Measurements from ENCODE around the gene DLX3.
A peak's percentile ranks its signal among the peaks of the same experiment; 100 is the strongest.

DLX3 gene

DNA sequence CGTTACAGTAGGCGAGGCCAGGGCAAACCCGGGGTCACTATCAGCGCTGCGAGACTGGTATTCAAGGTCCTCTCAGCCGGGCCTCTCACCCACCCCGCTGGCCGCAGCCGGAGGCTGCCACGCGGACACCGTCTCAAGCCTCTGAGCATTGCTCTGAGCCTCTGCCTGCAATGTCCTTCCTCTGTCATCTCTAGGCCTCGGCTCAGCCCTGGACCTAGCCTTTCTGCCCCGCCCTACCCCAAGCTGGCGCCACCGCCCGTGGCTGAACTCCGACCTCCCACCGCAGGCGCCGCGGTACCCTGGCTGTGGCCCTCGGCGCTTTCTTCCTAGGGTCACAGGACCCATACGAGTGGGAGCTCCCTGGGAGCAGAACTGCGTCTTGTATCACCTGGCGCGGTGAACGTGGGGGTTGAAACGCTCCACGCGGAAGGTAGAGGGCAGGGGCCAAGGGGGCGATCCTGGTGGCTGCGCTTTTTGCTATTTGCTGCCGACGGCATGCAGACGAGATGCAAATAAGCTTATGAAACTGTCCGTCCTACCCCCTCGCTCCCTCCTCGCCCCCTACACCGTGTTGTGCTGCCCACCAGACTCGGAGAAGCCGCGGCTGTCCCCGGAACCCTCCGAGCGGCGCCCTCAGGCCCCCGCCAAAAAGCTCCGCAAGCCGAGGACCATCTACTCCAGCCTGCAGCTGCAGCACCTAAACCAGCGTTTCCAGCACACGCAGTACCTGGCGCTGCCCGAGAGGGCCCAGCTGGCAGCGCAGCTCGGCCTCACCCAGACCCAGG is 22.3 kb downstream of the DLX3 start:
- no peak for DNase-seq (ENCODE audit: low read depth)

GRCh38 chr17:49971848-49972485 is 23.1 kb downstream of the DLX3 start:
- no peak for DNase-seq (ENCODE audit: low read depth)

DNA sequence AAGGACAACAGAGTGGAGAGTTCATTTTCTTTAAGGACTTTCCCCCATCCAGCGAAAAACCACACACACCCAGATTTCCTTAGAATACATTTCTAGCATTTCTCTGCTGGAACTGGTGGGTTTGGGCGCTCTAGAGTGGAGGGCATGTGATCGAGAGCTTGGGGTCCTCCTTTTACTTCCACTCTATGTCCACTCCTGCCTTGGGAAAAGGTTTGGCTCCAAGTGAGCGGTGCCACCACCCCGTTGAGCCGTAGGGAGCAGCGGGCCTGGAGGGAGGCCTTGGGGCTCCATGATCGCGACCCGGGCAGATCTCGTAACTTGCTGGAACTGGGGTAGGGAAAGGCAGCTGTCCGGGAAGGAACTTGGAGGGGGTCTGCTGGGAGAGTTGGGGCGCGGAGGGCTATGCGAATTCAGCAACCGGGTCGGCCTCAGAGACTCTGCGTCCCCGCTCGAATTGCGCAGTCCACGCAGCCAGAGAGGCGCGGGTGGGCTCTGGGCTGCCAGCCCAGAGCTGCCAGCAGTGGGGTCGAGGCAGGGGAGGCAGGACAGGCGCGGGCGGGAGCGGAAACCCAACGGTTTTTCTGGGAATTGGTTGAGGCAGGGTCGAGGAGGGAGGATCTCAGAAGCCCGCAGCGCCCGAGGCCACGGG is 23.7 kb downstream of the DLX3 start:
- no peak for DNase-seq (ENCODE audit: low read depth)

DNA sequence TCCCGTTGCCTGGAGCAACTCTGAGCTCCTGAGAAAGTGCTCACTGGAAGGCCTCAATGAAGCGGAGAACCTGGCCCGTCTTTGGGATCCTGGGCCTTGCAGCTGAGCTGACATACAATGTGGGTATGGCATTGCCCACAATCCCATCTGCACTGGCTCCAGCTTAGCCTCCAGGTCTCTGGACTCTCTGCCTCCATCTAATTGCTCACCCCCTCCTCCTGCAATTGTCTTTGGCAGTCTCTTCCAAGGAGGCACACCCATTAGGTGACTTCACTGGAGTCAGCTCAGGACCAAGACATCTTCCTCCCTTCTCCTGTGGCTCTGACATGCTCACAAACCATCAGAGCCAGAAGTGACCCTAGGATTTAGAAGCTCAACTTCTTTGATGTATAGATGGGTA is 24.5 kb downstream of the DLX3 start:
- no peak for DNase-seq (ENCODE audit: low read depth)

DNA sequence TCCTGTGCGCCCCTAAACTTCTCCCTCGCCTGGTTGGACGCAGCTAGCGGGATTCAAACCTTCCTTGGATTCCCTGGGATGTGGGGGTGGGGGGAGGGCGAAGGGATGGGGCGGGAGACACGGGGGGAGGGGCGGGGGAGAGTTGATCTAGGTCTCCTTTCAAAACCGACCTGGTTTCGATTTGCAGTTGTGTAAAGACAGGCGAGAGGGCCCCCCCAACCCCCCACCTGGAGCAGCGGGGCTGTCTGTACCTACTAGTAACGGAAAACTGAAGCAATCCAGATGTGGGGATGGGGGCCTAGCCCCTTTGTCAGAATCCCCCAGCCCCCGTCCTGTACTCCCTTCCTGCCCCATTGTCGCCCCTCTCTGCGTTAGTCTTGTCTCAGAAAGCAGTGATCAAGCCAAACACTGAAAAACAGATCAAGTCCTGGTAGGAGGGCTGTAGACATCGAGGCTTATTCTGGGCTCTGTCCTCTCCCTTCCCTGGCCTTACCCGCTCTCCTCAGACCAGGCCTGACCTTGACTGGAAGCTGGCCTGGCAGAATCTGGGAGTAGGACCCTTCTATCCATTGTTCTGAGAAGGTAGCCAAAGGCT is 25.1 kb downstream of the DLX3 start:
- no peak for DNase-seq (ENCODE audit: low read depth)

- DNase-seq (ENCODE audit: low read depth), result no peak
These were observed 25.8 kb downstream of the DLX3 start, which contains the start of gene DLX4 for GRCh38 chr17:49969134-49969759. Gene DLX4, plus strand, starts transcription at chr17:49969190. Its CDS starts 279 bp downstream, at chr17:49969469.

- DNase-seq (ENCODE audit: low read depth), result peak; percentile 55
These were observed 26.5 kb downstream of the DLX3 start for GRCh38 chr17:49968405-49969133.

GRCh38 chr17:49967621-49968404 is 27.2 kb downstream of the DLX3 start:
- DNase-seq (ENCODE audit: low read depth), result no peak

DNA sequence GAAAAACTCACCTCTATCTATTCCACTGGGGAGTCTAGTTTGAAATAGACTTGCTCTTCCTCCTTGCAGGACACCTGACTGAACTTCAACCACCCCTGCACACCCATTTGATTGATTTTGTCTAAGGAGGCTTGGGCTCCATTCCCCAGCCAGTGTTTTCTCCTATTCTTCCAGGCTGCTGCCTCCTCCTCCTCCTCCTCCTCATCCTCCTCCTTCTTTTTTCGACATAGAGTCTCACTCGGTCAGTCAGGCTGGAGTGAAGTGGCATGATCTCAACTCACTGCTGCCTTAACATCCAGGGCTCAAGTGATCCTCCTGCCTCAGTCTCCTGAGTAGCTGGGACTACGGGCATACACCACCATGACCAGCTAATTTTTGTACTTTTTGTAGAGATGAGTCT is 27.8 kb downstream of the DLX3 start:
- DNase-seq (ENCODE audit: low read depth), result no peak

DNA sequence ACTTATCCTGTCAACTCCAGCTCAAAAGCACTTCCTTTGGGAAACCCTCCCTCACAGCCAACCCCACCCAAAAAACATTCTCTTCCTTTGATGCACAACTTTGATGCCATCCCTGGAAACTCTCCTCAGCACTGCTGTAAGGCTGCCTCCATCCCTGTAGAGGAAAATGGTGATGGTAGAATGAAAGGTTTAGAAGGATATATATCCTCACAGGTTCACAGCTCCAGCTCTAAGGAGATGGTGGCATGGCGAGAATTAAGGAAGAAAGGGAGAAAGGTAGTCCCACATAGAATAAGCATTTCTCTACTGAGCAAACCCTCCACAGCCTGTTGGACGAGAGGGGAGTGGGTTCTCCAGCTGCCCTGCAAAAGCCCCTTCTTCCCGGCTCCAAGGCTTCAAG is 28.3 kb downstream of the DLX3 start:
- DNase-seq (ENCODE audit: low read depth), result no peak

DNA sequence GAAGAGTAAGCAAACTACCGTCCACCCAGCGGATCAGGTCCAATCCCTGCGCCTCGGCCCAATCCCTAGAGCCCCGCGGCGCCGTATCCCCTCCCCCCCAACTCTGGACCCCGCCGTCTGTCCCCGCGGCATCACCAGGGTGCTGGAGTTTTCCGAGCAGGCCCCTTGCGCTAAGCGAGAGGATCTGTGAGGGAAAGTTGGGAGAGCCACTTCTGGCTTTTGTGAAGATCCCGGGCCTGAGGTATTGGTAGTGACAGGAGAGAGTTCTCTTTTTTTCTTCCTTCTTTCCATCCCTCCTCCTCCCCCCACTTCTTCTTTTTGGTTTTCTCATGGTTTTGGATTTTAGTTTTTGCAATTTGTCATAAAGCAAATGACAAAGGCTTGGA is 29.5 kb downstream of the DLX3 start:
- DNase-seq (ENCODE audit: low read depth), result no peak

GRCh38 chr17:49964769-49965523 is 30.1 kb downstream of the DLX3 start:
- DNase-seq (ENCODE audit: low read depth), result no peak

- no peak for DNase-seq (ENCODE audit: low read depth)
These were observed 30.7 kb downstream of the DLX3 start for GRCh38 chr17:49964303-49964768.

DNA sequence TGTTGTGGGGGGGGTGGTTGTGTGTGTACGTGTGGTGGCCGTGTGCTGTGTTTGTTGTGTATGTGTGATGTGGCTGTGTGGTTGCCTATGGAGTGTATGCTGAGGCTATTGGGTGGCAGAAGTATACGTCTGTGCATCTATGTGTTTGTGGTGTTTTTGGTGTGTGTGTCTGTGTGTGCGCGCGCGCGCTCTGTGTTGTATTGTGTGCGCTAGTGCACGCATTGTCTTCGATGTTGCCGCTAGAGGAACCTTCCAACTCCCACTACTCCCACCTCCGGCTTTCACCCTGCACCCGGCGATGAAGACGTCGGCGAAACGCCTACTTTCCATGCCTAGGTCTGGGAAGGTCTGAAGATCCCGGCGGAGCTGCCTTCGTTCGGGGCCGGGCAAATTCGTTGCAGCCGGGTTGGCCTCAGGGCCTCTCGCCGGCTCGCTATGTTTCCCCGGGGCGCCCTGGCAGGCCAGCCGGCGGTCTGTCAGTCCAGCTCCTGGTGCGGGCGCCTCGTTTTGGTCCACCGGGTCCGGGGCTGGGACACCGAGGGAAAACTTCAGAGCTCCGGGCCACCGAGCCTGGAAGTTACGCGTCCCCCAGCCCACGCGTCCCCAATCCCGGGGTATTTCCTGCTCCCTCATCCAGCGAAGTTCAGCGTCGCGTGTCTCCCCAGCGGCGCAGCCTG is 31.3 kb downstream of the DLX3 start:
- no peak for DNase-seq (ENCODE audit: low read depth)

GRCh38 chr17:49963309-49963625 is 31.8 kb downstream of the DLX3 start:
- no peak for DNase-seq (ENCODE audit: low read depth)

DNA sequence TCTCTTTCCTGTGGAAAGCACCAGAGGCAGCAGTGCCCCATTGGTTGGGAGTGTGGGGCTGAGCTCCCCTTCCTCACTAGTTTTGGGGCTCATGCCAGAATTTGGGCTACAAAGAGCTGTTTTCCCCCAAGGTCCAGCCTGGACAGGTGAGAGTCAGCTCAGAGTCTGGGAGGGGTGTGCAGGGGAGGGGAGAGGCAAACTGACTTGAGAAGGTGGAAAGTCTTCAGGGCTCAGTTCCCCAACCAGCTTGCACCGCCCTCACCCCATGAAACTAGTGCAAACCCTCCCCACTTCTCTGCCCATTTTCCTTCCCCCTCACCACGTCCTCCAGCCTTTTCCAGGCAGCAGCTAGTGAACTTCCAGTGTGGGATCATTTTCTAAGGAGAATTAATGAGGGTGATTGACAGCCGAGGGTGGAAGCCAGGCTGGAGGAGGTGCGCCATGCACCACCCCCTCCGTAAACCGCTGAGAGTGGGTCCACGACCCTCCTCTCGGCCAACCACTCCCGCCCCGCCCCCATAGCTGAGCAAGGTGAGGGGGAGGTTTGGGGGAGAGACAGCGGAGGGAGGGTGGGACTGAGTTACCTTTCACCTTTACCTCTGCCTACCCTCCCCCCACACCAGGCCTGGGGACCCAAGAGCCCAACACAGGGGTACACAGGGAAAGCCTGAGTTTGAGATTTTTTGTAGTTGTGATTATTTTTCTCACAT is 32.3 kb downstream of the DLX3 start:
- DNase-seq (ENCODE audit: low read depth), result no peak

- DNase-seq (ENCODE audit: low read depth), result no peak
These were observed 35.7 kb downstream of the DLX3 start for GRCh38 chr17:49959183-49959935.

DNA sequence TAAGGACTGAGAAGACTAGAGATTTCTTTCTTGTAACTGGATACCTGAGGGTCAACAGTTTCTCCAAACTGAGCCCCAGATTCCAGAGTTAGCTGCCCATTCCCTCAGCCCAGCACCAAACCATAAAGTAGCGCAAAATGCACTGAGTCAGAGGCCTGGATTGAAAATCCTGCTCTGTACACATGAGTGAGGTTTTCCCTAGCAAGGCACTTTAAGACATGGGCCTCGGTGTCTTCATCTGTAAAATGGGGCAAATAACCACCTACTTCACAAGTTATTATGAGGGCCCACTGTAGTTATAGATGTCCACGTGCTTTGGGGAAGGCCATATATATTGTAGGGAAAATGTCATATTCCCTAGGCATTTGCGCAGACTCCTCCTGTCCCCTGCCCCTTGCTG is 36.3 kb downstream of the DLX3 start:
- no peak for DNase-seq (ENCODE audit: low read depth)

Measured in activated T-helper 1 cell treated with Interleukin-2 at 50 U/mL for 16 hours (primary cell).